ENCODE measurements around the gene LHFPL5. TPM values are rescaled to one million over a fixed set of nuclear protein-coding genes. Genes with fewer than 3 reads are reported as not detected.

LHFPL5 gene
- total RNA-seq, 1 experiment from 2014 or later = not detected

- no peak for TF ChIP-seq ERG (CRISPR knock-in tag; IDR thresholded peaks at IDR 0.05)
- peak; percentile 84; the same call in 1 of the 2 replicates for TF ChIP-seq CREB1 (CRISPR knock-in tag; IDR thresholded peaks at IDR 0.05)
- no peak; the same call in 1 of the 2 replicates for TF ChIP-seq MLX (CRISPR knock-in tag; IDR thresholded peaks at IDR 0.05)
- peak; percentile 67; the same call in 1 of the 2 replicates for TF ChIP-seq MYBL2 (CRISPR knock-in tag; IDR thresholded peaks at IDR 0.05)
- peak; percentile 92 for TF ChIP-seq FOXK1 (CRISPR knock-in tag; IDR thresholded peaks at IDR 0.05)
- TF ChIP-seq SOX15 (CRISPR knock-in tag; IDR thresholded peaks at IDR 0.05) = no peak
- TF ChIP-seq NFE2L1 (CRISPR knock-in tag; IDR thresholded peaks at IDR 0.05) = peak; percentile 90
- TF ChIP-seq E2F1 (CRISPR knock-in tag; IDR thresholded peaks at IDR 0.05) = peak; percentile 89; the same call in 1 of the 2 replicates
- no peak for TF ChIP-seq GRHL2 (CRISPR knock-in tag; IDR thresholded peaks at IDR 0.05; ENCODE audit: insufficient replicate concordance, severe bottlenecking)
- TF ChIP-seq RELA (CRISPR knock-in tag; IDR thresholded peaks at IDR 0.05; ENCODE audit: borderline replicate concordance) = no peak
- TF ChIP-seq ZNF532 (CRISPR knock-in tag; IDR thresholded peaks at IDR 0.05; ENCODE audit: borderline replicate concordance) = no peak
- TF ChIP-seq SMAD3 (CRISPR knock-in tag; IDR thresholded peaks at IDR 0.05; ENCODE audit: borderline replicate concordance) = peak; percentile 94
- TF ChIP-seq ZNF121 (CRISPR knock-in tag; IDR thresholded peaks at IDR 0.05) = no peak
- no peak for TF ChIP-seq NR3C1 (CRISPR knock-in tag; conservative IDR thresholded peaks at IDR 0.05; ENCODE audit: low read depth)
Observed at GRCh38 chr6:35804996-35805736, at the start of gene LHFPL5 (continued).

- ATAC-seq (peak; percentile 81), DNase-seq (ENCODE audit: low spot score) (peak; percentile 57)
- Mint-ChIP-seq H3K27me3 (ENCODE audit: low read depth) (no peaks in the 10 kb centered on the region), H3K36me3 (peaks cover 6% of the 10 kb centered on the region; the same call in 1 of the 2 replicates), H3K27ac (peak overlapping the region; percentile 86), H3K4me3 (no peak overlapping the region), H3K4me1 (peaks cover 50% of the 10 kb centered on the region), H3K9me3 (0 out of 2 replicates have a peak, but pooled peaks cover 4% of the 10 kb centered on the region)
- CTCF ChIA-PET = interaction anchor here (0.5 to 6.0 kb wide), 34 partner anchors 9 to 254 kb away, joined by 3 to 86 read pairs (median 4); partner anchors contain the start of genes ARMC12, CLPS and LHFPL5
- POLR2A ChIA-PET = interaction anchor here (0.7 kb wide), 1 partner anchor 25 kb away, joined by 4 read pairs; no protein-coding TSS in a partner anchor
- TF ChIP-seq ATF2 (CRISPR knock-in tag; IDR thresholded peaks at IDR 0.05; ENCODE audit: borderline replicate concordance, low read depth) = no peak
- TF ChIP-seq ARID4B (CRISPR knock-in tag; IDR thresholded peaks at IDR 0.05; ENCODE audit: borderline replicate concordance) = no peak
- no peak for TF ChIP-seq SOX15 (CRISPR knock-in tag; IDR thresholded peaks at IDR 0.05)
- no peak for TF ChIP-seq FOXK1 (CRISPR knock-in tag; IDR thresholded peaks at IDR 0.05)
- TF ChIP-seq ELF4 (CRISPR knock-in tag; IDR thresholded peaks at IDR 0.05; ENCODE audit: low read depth) = no peak
- TF ChIP-seq ETV6 (CRISPR knock-in tag; IDR thresholded peaks at IDR 0.05) = no peak
Observed at GRCh38 chr6:35757456-35758123, 47.6 kb upstream of the LHFPL5 start.
